ENCODE results near the gene TPI1. TPM values are rescaled to one million over a fixed set of nuclear protein-coding genes. Genes with fewer than 3 reads are reported as not detected.

Gene TPI1
- total and polyA plus RNA-seq, 3 donors from 2014 or later = 347 to 544 (median 356) TPM

- no peak for DNase-seq
- H3K9me3 ChIP-seq = no peaks in the 10 kb centered on the region
- H3K4me1 ChIP-seq = peaks cover 15% of the 10 kb centered on the region
- no peak overlapping the region for H3K27ac ChIP-seq
- H3K4me3 ChIP-seq = no peak overlapping the region
- whole genome bisulfite sequencing, 2 donors = 80 to 82% methylated on average over 10 to 15 of the region's 15 CpGs
- intact Hi-C loops (cut with DNase I; ENCODE audit: low total_unique reads) = no loop called here
- TF ChIP-seq, protein P1, sequence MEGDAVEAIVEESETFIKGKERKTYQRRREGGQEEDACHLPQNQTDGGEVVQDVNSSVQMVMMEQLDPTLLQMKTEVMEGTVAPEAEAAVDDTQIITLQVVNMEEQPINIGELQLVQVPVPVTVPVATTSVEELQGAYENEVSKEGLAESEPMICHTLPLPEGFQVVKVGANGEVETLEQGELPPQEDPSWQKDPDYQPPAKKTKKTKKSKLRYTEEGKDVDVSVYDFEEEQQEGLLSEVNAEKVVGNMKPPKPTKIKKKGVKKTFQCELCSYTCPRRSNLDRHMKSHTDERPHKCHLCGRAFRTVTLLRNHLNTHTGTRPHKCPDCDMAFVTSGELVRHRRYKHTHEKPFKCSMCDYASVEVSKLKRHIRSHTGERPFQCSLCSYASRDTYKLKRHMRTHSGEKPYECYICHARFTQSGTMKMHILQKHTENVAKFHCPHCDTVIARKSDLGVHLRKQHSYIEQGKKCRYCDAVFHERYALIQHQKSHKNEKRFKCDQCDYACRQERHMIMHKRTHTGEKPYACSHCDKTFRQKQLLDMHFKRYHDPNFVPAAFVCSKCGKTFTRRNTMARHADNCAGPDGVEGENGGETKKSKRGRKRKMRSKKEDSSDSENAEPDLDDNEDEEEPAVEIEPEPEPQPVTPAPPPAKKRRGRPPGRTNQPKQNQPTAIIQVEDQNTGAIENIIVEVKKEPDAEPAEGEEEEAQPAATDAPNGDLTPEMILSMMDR (IDR thresholded peaks at IDR 0.05) = no peak
- TF ChIP-seq POLR2A (IDR thresholded peaks at IDR 0.05) = no peak
- no peaks in the 10 kb centered on the region for H3K27me3 ChIP-seq
- no peaks in the 10 kb centered on the region for H3K36me3 ChIP-seq (ENCODE audit: low read depth, missing control alignments)
These were observed 45.0 kb downstream of the TPI1 start for GRCh38 chr12:6912164-6912935.

DNA sequence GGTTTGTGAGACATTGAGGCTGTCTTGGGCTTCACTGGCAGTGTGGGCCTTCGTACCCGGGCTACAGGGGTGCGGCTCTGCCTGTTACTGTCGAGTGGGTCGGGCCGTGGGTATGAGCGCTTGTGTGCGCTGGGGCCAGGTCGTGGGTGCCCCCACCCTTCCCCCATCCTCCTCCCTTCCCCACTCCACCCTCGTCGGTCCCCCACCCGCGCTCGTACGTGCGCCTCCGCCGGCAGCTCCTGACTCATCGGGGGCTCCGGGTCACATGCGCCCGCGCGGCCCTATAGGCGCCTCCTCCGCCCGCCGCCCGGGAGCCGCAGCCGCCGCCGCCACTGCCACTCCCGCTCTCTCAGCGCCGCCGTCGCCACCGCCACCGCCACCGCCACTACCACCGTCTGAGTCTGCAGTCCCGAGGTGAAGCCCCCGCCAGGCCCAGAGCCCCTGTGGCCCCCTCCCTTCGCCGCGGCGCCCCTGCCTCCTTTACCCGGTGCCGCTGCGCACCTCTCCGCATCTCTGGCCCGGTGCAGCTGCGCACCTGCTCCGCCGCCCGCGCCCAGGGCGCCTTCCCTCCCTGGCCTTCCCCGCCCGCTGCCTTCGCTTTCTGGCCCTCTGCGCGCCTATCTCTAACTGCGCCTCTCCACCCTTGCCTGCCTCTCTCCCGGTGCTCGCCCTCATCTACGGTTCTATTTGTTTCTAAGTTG is 47.1 kb downstream of the TPI1 start, which contains the start of gene ENO2:
Gene ENO2 (plus strand): TSS at position 335 of the 701 bp plus-strand sequence. CDS start 1,253 bp downstream, outside the sequence.
- H3K27me3 ChIP-seq = no peaks in the 10 kb centered on the region
- DNase-seq = peak; percentile 71
- intact Hi-C loops (cut with DNase I; ENCODE audit: low total_unique reads) = no loop called here
- peak within 1 kb of the TSS; percentile 41 to 62 for H3K4me3 ChIP-seq
- H3K9me3 ChIP-seq = no peaks in the 10 kb centered on the region
- H3K4me1 ChIP-seq = peaks cover 15% of the 10 kb centered on the region
- TF ChIP-seq, protein P1 (IDR thresholded peaks at IDR 0.05) = no peak
- no peak for TF ChIP-seq POLR2A (IDR thresholded peaks at IDR 0.05)
- H3K36me3 ChIP-seq (ENCODE audit: low read depth, missing control alignments) = no peaks in the 10 kb centered on the region
- 0% methylated on average over 45 to 54 of the region's 68 CpGs for WGBS, 2 donors
- H3K27ac ChIP-seq = peak within 1 kb of the TSS; percentile 27 to 48

DNA sequence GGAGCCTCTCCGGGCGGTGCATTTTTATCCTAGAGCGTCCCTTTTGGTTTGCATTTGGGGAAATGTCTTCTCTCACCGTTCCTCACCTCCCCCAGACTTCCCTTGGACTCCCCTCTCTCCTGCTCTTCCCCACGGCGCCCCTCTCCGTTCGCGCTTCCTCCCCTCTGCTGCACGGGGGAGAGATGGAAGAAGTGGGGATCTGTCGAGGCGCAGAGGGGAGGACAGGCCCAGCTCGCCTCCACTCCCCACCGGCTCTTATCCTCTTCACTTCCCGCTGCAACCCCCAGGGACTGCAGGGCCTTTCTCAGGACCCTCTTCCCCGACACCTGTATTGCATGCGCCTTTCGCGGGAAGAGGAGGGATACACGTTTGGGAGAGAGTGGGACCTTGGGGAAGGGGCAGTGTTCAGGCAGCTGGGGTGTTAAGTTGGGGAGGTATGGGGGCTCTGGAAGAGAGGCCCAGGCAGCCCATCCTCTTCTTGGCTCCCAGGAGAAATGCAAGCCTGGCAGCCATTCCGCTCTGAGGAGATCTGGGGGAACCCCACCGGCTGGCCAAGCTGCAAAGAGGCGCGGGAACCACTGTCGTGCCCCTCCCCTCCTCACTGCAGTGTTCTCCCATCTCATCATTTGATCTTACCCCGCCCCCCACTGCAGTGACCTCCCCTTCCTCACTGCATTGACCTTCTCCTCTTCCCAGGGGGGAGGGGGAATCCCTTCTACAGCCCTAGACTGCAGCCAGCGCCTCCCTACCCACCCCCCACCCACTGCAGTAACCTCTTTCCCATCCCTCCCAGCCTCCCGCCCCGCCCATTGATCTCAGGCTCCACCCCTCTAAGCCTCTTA is 47.8 kb downstream of the TPI1 start:
- Histone ChIP-seq H3K4me3 (peak overlapping the region; percentile 41 to 62), H3K9me3 (no peaks in the 10 kb centered on the region), H3K27me3 (no peaks in the 10 kb centered on the region), H3K4me1 (peaks cover 15% of the 10 kb centered on the region), H3K36me3 (ENCODE audit: low read depth, missing control alignments) (no peaks in the 10 kb centered on the region), H3K27ac (peak overlapping the region in 1 of 2 donors; percentile 48)
- 18 to 19% methylated on average over 29 of the region's 29 CpGs for WGBS, 2 donors
- intact Hi-C loops (cut with DNase I; ENCODE audit: low total_unique reads) = no loop called here
- TF ChIP-seq POLR2A (IDR thresholded peaks at IDR 0.05) = no peak
- TF ChIP-seq, protein P1 (IDR thresholded peaks at IDR 0.05) = no peak
- no peak for DNase-seq

DNA sequence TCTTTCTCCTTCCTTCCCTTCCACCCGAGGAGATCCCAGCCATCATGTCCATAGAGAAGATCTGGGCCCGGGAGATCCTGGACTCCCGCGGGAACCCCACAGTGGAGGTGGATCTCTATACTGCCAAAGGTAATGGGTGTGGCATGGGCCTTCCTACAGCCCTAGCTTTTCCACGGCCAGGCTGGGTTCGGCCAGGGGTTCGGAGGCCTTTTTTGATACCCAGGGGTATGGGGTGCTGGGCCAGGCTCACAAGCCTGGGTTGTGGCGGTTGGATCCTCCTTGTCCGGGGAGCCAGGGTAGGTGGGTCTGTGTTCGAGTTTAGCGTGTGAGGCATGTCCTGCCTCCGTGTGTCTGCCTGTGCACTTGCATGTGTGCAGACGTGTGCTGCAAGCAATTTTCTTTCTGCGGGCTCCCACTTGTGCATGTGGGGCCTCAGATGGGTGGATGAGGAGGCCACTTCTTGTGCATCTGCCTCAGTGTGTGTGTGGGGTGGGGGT is 48.5 kb downstream of the TPI1 start:
- Histone ChIP-seq H3K4me3 (no peak overlapping the region), H3K36me3 (ENCODE audit: low read depth, missing control alignments) (no peaks in the 10 kb centered on the region), H3K27ac (no peak overlapping the region), H3K4me1 (peaks cover 15% of the 10 kb centered on the region), H3K9me3 (no peaks in the 10 kb centered on the region), H3K27me3 (no peaks in the 10 kb centered on the region)
- no peak for DNase-seq
- intact Hi-C loops (cut with DNase I; ENCODE audit: low total_unique reads) = no loop called here
- TF ChIP-seq POLR2A (IDR thresholded peaks at IDR 0.05) = no peak
- TF ChIP-seq, protein P1 (IDR thresholded peaks at IDR 0.05) = no peak
- 58 to 67% methylated on average over 9 to 14 of the region's 14 CpGs for WGBS, 2 donors
